OCI-LY7 (cell line): ENCODE results near the gene MGMT. TPM values are rescaled to one million over a fixed set of nuclear protein-coding genes. Genes with fewer than 3 reads are reported as not detected.

Experiments used
- BruUV-seq: library from RNA; stranded (reverse); fragments of 400-500 nt; replicated peaks from 2 replicates; lab custom pipeline; 2021; lab: Mats Ljungman, UMichigan
- CTCF ChIA-PET: fragments of 300-600 bp; sonication (Branson Sonifier 250); formaldehyde crosslinking; loops from one replicate; lab custom pipeline; 2022; ENCODE audit warnings: antibody characterized with exemption; ENCODE audit not compliant: unreplicated experiment; lab: Charles Lee
- POLR2A ChIA-PET: fragments of 300-600 bp; sonication (Branson Sonifier 250); formaldehyde crosslinking; loops from one replicate; lab custom pipeline; 2022; ENCODE audit warnings: antibody characterized with exemption; lab: Charles Lee
- DNase-seq: peaks from one replicate; pipeline ENCODE4 v3.0.0-alpha.2; 2015; ENCODE audit warnings: low spot score
- H2AFZ ChIP-seq: fragments of 200-600 bp; sonication (generic), shearing (Covaris generic); 2 replicates; pipeline ENCODE4 v1.6.1; 2014; ENCODE audit warnings: mild to moderate bottlenecking, antibody characterized with exemption, low read length, moderate library complexity
- H3K27ac ChIP-seq: fragments of 200-600 bp; sonication (generic); 2 replicates; pipeline ENCODE4 v1.5.1; 2014; ENCODE audit warnings: mixed run types, low read depth, mild to moderate bottlenecking, moderate library complexity, low read length, inconsistent platforms; ENCODE audit not compliant: poor library complexity, severe bottlenecking
- H3K36me3 ChIP-seq: fragments of 200-600 bp; sonication (generic); 2 replicates; pipeline ENCODE4 v1.6.1; 2014; ENCODE audit warnings: mild to moderate bottlenecking, antibody characterized with exemption, low read length, moderate library complexity, mixed read lengths; ENCODE audit not compliant: insufficient read depth
- H3K4me1 ChIP-seq: fragments of 200-600 bp; sonication (generic); 2 replicates; pipeline ENCODE4 v1.5.1; 2014; ENCODE audit warnings: mild to moderate bottlenecking, low read length; ENCODE audit not compliant: insufficient read depth, poor library complexity, severe bottlenecking
- H3K4me2 ChIP-seq: fragments of 200-600 bp; sonication (generic); 2 replicates; pipeline ENCODE4 v1.6.1; 2014; ENCODE audit warnings: mild to moderate bottlenecking, low read length
- H3K4me3 ChIP-seq: fragments of 200-600 bp; sonication (generic); 2 replicates; pipeline ENCODE4 v1.5.1; 2014; ENCODE audit warnings: mild to moderate bottlenecking, low read depth, low read length; ENCODE audit not compliant: poor library complexity, severe bottlenecking
- H3K79me2 ChIP-seq: fragments of 200-600 bp; sonication (generic); 2 replicates; pipeline ENCODE4 v1.6.1; 2016; ENCODE audit warnings: low read depth, mild to moderate bottlenecking, low read length, moderate library complexity, mixed read lengths; ENCODE audit not compliant: insufficient read depth
- H3K9me2 ChIP-seq: fragments of 200-600 bp; sonication (generic); 2 replicates; pipeline ENCODE4 v1.6.1; 2016; ENCODE audit warnings: mild to moderate bottlenecking, low read length, mixed read lengths; ENCODE audit not compliant: insufficient read depth
- H3K9me3 ChIP-seq: fragments of 200-600 bp; sonication (generic); 2 replicates; pipeline ENCODE4 v1.6.1; 2014; ENCODE audit warnings: mild to moderate bottlenecking, mixed run types, low read length, mixed read lengths
- H4K20me1 ChIP-seq: fragments of 200-600 bp; sonication (generic); 2 replicates; pipeline ENCODE4 v1.6.1; 2014; ENCODE audit warnings: mild to moderate bottlenecking, antibody characterized with exemption, low read length, moderate library complexity, mixed read lengths; ENCODE audit not compliant: insufficient read depth
- CTCF ChIP-seq: fragments of 200-600 bp; sonication (generic); conservative IDR thresholded peaks from 2 replicates; pipeline ENCODE4 v1.5.1; 2014; ENCODE audit warnings: mild to moderate bottlenecking, antibody characterized with exemption, low read length, moderate library complexity, mixed read lengths
- EZH2phosphoT487 ChIP-seq: fragments of 200-600 bp; sonication (generic); IDR thresholded peaks from 2 replicates; pipeline ENCODE4 v1.6.1; 2018; ENCODE audit warnings: low read depth, borderline replicate concordance, mild to moderate bottlenecking, mixed run types, antibody characterized with exemption, low read length, moderate library complexity, mixed read lengths
- intact Hi-C: fragments of 100-400 bp; cut with micrococcal nuclease; formaldehyde crosslinking; loops from one replicate; pipeline ENCODE4 v1.10.0; 2022; ENCODE audit not compliant: unreplicated experiment
- total RNA-seq, 2 experiments: library from RNA; depleted of rRNA in 1 of 2; stranded (reverse); fragments of >200 nt in 1 of 2; shearing (Covaris generic) in 1 of 2; gene quantifications; 2 replicates each; pipeline ENCODE4 v1.2.3, GENCODE V29; 2014 to 2022

The MGMT gene
- total RNA-seq, 2 experiments from 2014 or later = 19.7 to 25.0 TPM

- H3K27ac ChIP-seq = no peak overlapping the region
- H3K4me1 ChIP-seq = no peaks in the 10 kb centered on the region
- CTCF ChIA-PET = no interaction called here
- no peak for DNase-seq
- no peak overlapping the region for H2AFZ ChIP-seq
- no peaks in the 10 kb centered on the region for H4K20me1 ChIP-seq
- TF ChIP-seq CTCF = no peak
- TF ChIP-seq EZH2phosphoT487 = no peak
- no peak overlapping the region for H3K4me2 ChIP-seq
- no TSS peak for BruUV-seq
- H3K9me3 ChIP-seq = no peaks in the 10 kb centered on the region
- H3K79me2 ChIP-seq = no peaks in the 10 kb centered on the region
- POLR2A ChIA-PET = no interaction called here
- intact Hi-C loops = no loop called here
- H3K36me3 ChIP-seq = no peaks in the 10 kb centered on the region
- H3K9me2 ChIP-seq = no peaks in the 10 kb centered on the region
- no peak overlapping the region for H3K4me3 ChIP-seq
These were observed 95.4 kb downstream of the MGMT start for GRCh38 chr10:129562487-129562886.

DNA sequence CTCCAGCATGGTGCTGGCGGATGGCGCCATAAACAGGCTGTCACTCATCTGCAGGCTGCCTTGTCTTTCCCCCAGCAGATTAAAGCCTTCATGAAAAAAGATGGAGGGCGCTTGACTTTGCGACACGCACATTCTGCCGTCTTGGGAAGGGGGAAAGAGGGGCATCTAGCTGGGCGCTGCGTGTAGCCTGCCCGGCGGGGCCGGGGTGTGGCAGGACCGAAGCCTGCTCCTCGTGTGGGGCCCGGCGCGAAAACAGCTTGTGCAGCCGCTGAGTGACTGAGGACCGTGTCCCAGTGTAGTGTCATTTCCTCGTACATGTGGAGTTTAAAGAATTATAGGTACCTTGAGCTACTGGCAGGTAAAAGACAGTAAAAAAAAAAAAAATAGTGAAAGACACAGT lies 97.9 kb downstream of the MGMT start:
- intact Hi-C loops = no loop called here
- POLR2A ChIA-PET = no interaction called here

More for the DNA sequence above, 97.9 kb downstream of the MGMT start:
- H3K4me1 ChIP-seq = no peaks in the 10 kb centered on the region
- H4K20me1 ChIP-seq = no peaks in the 10 kb centered on the region
- CTCF ChIA-PET = no interaction called here
- no peak overlapping the region for H2AFZ ChIP-seq
- H3K9me2 ChIP-seq = no peaks in the 10 kb centered on the region
- DNase-seq = no peak
- H3K9me3 ChIP-seq = no peaks in the 10 kb centered on the region
- BruUV-seq = no TSS peak
- H3K79me2 ChIP-seq = no peaks in the 10 kb centered on the region
- no peak overlapping the region for H3K4me3 ChIP-seq
- TF ChIP-seq EZH2phosphoT487 = no peak
- TF ChIP-seq CTCF = no peak
- H3K27ac ChIP-seq = no peak overlapping the region
- no peaks in the 10 kb centered on the region for H3K36me3 ChIP-seq
- H3K4me2 ChIP-seq = no peak overlapping the region
